CD4-positive, alpha-beta T cell (primary cell): Measurements from ENCODE around the gene SHROOM2. TPM values are rescaled to one million over a fixed set of nuclear protein-coding genes. Genes with fewer than 3 reads are reported as not detected.

Source experiments
- ATAC-seq: fragments of 200-7000 bp; cut with Tn5 transposase; one replicate; pipeline ENCODE4 v1.10.0; 2022; ENCODE audit warnings: mild to moderate bottlenecking; ENCODE audit not compliant: poor library complexity
- CTCF ChIA-PET: fragments of 350-600 bp; sonication (Branson Sonifier 250); formaldehyde crosslinking; loops from one replicate; lab custom pipeline; 2021; ENCODE audit warnings: antibody characterized with exemption, inconsistent platforms; lab: Charles Lee
- POLR2A ChIA-PET: fragments of 350-600 bp; sonication (Branson Sonifier 250); formaldehyde crosslinking; loops from one replicate; lab custom pipeline; 2021; ENCODE audit warnings: antibody characterized with exemption, inconsistent platforms; lab: Charles Lee
- DNase-seq, 14 experiments: peaks; one replicate each; pipeline ENCODE4 v3.0.0-alpha.2; 2013 to 2020; ENCODE audit warnings: mixed read lengths in 2 of 14
- H3K27ac ChIP-seq, 2 donors: one replicate each; pipeline versions ENCODE4 v1.5.1 to v1.7.0; 2013; ENCODE audit warnings: low read length in 2 of 2, low read depth in 1 of 2, mild to moderate bottlenecking in 1 of 2
- H3K27me3 ChIP-seq, 2 experiments: 1 replicate in 1 of 2; 2 replicates in 1 of 2; pipeline versions ENCODE4 v1.6.1 to v1.7.0; 2013; ENCODE audit warnings: low read length in 2 of 2, control low read depth in 1 of 2, mild to moderate bottlenecking in 1 of 2, moderate library complexity in 1 of 2; ENCODE audit not compliant: insufficient read depth in 2 of 2, control insufficient read depth in 1 of 2
- H3K36me3 ChIP-seq: one replicate; pipeline ENCODE4 v1.6.1; 2013; ENCODE audit warnings: low read length, control low read depth; ENCODE audit not compliant: insufficient read depth
- H3K4me1 ChIP-seq: one replicate; pipeline ENCODE4 v1.6.1; 2013; ENCODE audit warnings: low read length, control low read depth; ENCODE audit not compliant: insufficient read depth
- H3K4me3 ChIP-seq: one replicate; pipeline ENCODE4 v1.5.1; 2013; ENCODE audit warnings: mild to moderate bottlenecking, low read length, moderate library complexity
- H3K9me3 ChIP-seq, 2 experiments: 1 replicate in 1 of 2; 2 replicates in 1 of 2; pipeline versions ENCODE4 v1.6.1 to v1.7.0; 2013; ENCODE audit warnings: low read length in 2 of 2, mild to moderate bottlenecking in 2 of 2, control low read depth in 1 of 2, moderate library complexity in 1 of 2; ENCODE audit not compliant: control insufficient read depth in 1 of 2, insufficient read depth in 1 of 2
- H3K27ac Mint-ChIP-seq: one replicate; pipeline ENCODE4 v1.8.0; 2020; ENCODE audit warnings: mixed read lengths
- H3K27me3 Mint-ChIP-seq: one replicate; pipeline ENCODE4 v1.8.0; 2021; ENCODE audit warnings: mixed read lengths
- H3K36me3 Mint-ChIP-seq: one replicate; pipeline ENCODE4 v1.8.0; 2021; ENCODE audit warnings: low read depth, mixed read lengths
- H3K4me1 Mint-ChIP-seq: one replicate; pipeline ENCODE4 v1.8.0; 2021; ENCODE audit warnings: low read depth, mixed read lengths
- H3K4me3 Mint-ChIP-seq: one replicate; pipeline ENCODE4 v1.8.0; 2020; ENCODE audit warnings: mild to moderate bottlenecking, mixed read lengths
- H3K9me3 Mint-ChIP-seq: one replicate; pipeline ENCODE4 v1.8.0; 2020; ENCODE audit warnings: mixed read lengths
- CTCF ChIP-seq: fragments of 200-600 bp; IDR thresholded peaks from one replicate; pipeline ENCODE4 v1.8.0; 2022; ENCODE audit warnings: antibody characterized with exemption, mild to moderate bottlenecking
- intact Hi-C, 2 experiments: fragments of 100-400 bp; cut with DNase I in 1 of 2; cut with micrococcal nuclease in 1 of 2; formaldehyde crosslinking; loops; one replicate each; pipeline versions ENCODE4 v1.15.1 to v1.9.0; 2023 to 2025; cut with DNase I, micrococcal nuclease
- total RNA-seq, 174 experiments: library from RNA in 2 of 174; stranded (reverse) in 2 of 174; gene quantifications; one replicate each; pipeline ENCODE4 v1.2.3 and lab custom pipeline; 2021 to 2026

The SHROOM2 gene
- total RNA-seq, 2 experiments from 2014 or later, result not detected

- ATAC-seq, result no peak
- CTCF ChIA-PET, result no interaction called here
- H3K9me3 ChIP-seq, result no peaks in the 10 kb centered on the region
Measured at GRCh38 chrX:9912351-9913145, 126.3 kb downstream of the SHROOM2 start.

GRCh38 chrX:9913146-9913433 is 126.9 kb downstream of the SHROOM2 start:
- Histone ChIP-seq H3K27ac (no peak overlapping the region), H3K4me1 (no peaks in the 10 kb centered on the region), H3K27me3 (no peaks in the 10 kb centered on the region), H3K4me3 (no peak overlapping the region), H3K36me3 (no peaks in the 10 kb centered on the region), H3K9me3 (no peaks in the 10 kb centered on the region)
- H3K4me3 Mint-ChIP-seq, result no peak overlapping the region
- H3K27me3 Mint-ChIP-seq, result peaks cover 11% of the 10 kb centered on the region
- H3K9me3 Mint-ChIP-seq, result no peaks in the 10 kb centered on the region
- no peaks in the 10 kb centered on the region for H3K36me3 Mint-ChIP-seq
- ATAC-seq (no peak), DNase-seq (no peak)
- CTCF ChIA-PET, result no interaction called here
- POLR2A ChIA-PET, result no interaction called here
- intact Hi-C loops, result no loop called here
- no peaks in the 10 kb centered on the region for H3K4me1 Mint-ChIP-seq
- TF ChIP-seq CTCF, result no peak
- no peak overlapping the region for H3K27ac Mint-ChIP-seq

More at GRCh38 chrX:9912351-9913145, 126.3 kb downstream of the SHROOM2 start:
- H3K4me3 Mint-ChIP-seq, result no peak overlapping the region
- H3K9me3 Mint-ChIP-seq, result no peaks in the 10 kb centered on the region
- no peak for DNase-seq
- intact Hi-C loops, result no loop called here
- H3K36me3 Mint-ChIP-seq, result no peaks in the 10 kb centered on the region
- Histone ChIP-seq H3K27ac (no peak overlapping the region), H3K4me1 (no peaks in the 10 kb centered on the region), H3K27me3 (no peaks in the 10 kb centered on the region), H3K4me3 (no peak overlapping the region), H3K36me3 (no peaks in the 10 kb centered on the region)
- peaks cover 11% of the 10 kb centered on the region for H3K27me3 Mint-ChIP-seq
- no peak overlapping the region for H3K27ac Mint-ChIP-seq
- POLR2A ChIA-PET, result no interaction called here
- H3K4me1 Mint-ChIP-seq, result no peaks in the 10 kb centered on the region
- no peak for TF ChIP-seq CTCF

- Histone ChIP-seq H3K4me3 (no peak overlapping the region), H3K9me3 (no peaks in the 10 kb centered on the region), H3K27me3 (no peaks in the 10 kb centered on the region), H3K4me1 (no peaks in the 10 kb centered on the region), H3K27ac (no peak overlapping the region), H3K36me3 (no peaks in the 10 kb centered on the region)
- Mint-ChIP-seq H3K27ac (no peak overlapping the region), H3K9me3 (no peaks in the 10 kb centered on the region), H3K27me3 (peaks cover 5% of the 10 kb centered on the region), H3K36me3 (no peaks in the 10 kb centered on the region), H3K4me1 (no peaks in the 10 kb centered on the region), H3K4me3 (no peak overlapping the region)
- CTCF ChIA-PET, result no interaction called here
- TF ChIP-seq CTCF, result no peak
- POLR2A ChIA-PET, result no interaction called here
- no peak for DNase-seq
- intact Hi-C loops, result no loop called here
- ATAC-seq, result no peak
Measured at GRCh38 chrX:9917861-9918260, 131.6 kb downstream of the SHROOM2 start.
